H1 (cell line): Measurements from ENCODE around the gene CTDP1. TPM values are rescaled to one million over a fixed set of nuclear protein-coding genes. Genes with fewer than 3 reads are reported as not detected.

Experiments
- CTCF ChIA-PET: fragments of 300-600 bp; sonication (Branson Sonifier 250); formaldehyde crosslinking; loops from one replicate; lab custom pipeline; 2021; ENCODE audit not compliant: partially characterized antibody; lab: Charles Lee
- POLR2A ChIA-PET: fragments of 300-600 bp; sonication (Branson Sonifier 250); formaldehyde crosslinking; loops from one replicate; lab custom pipeline; 2021; ENCODE audit warnings: inconsistent platforms; ENCODE audit not compliant: partially characterized antibody; lab: Charles Lee
- DNase-seq, 2 experiments: peaks; one replicate each; pipeline versions ENCODE4 v3.0.0 to v3.0.0-alpha.2; 2010 to 2022; ENCODE audit warnings: low spot score in 2 of 2, low read depth in 1 of 2, mixed read lengths in 1 of 2
- FAIRE-seq: peaks from 2 replicates; lab custom pipeline; 2011; peaks lifted over from hg19 to GRCh38; lab: Jason Lieb, UNC
- H2AFZ ChIP-seq: 2 replicates; pipeline ENCODE4 v1.8.1; 2012; ENCODE audit warnings: low read length, inconsistent platforms
- H2AK5ac ChIP-seq: 2 replicates; pipeline ENCODE4 v1.6.1; 2013; ENCODE audit warnings: low read depth, low read length
- H2BK120ac ChIP-seq: replicated peaks from 2 replicates; pipeline ENCODE3; 2013; ENCODE audit warnings: low read depth, low read length, inconsistent platforms
- H2BK12ac ChIP-seq: 2 replicates; pipeline ENCODE4 v1.6.1; 2013; ENCODE audit warnings: low read depth, low read length
- H2BK15ac ChIP-seq: 2 replicates; pipeline ENCODE4 v1.6.1; 2013; ENCODE audit warnings: low read length
- H2BK20ac ChIP-seq: 2 replicates; pipeline ENCODE4 v1.6.1; 2013; ENCODE audit warnings: low read length
- H2BK5ac ChIP-seq: 2 replicates; pipeline ENCODE4 v1.6.1; 2013; ENCODE audit warnings: low read depth, low read length
- H3K14ac ChIP-seq: 2 replicates; pipeline ENCODE4 v1.6.1; 2013; ENCODE audit warnings: inconsistent platforms; ENCODE audit not compliant: insufficient read length
- H3K18ac ChIP-seq: 2 replicates; pipeline ENCODE4 v1.6.1; 2013; ENCODE audit warnings: low read length; ENCODE audit errors: extremely low read depth
- H3K23ac ChIP-seq: 2 replicates; pipeline ENCODE4 v1.6.1; 2013; ENCODE audit warnings: inconsistent platforms; ENCODE audit not compliant: insufficient read length
- H3K23me2 ChIP-seq: 2 replicates; pipeline ENCODE4 v1.6.1; 2013; ENCODE audit warnings: low read depth, low read length
- H3K27ac ChIP-seq: 2 replicates; pipeline ENCODE4 v1.6.1; 2011; ENCODE audit warnings: low read depth, low read length, inconsistent platforms
- H3K27me3 ChIP-seq, 4 experiments: replicated peaks in 1 of 4; 1 replicate in 1 of 4; 2 replicates in 3 of 4; pipeline versions ENCODE4 v1.6.1 to v1.8.1; 2011 to 2013; ENCODE audit warnings: low read length in 3 of 4, mild to moderate bottlenecking in 3 of 4, inconsistent platforms in 2 of 4, mixed read lengths in 2 of 4, moderate library complexity in 1 of 4; ENCODE audit not compliant: control insufficient read depth in 3 of 4, insufficient read depth in 3 of 4; ENCODE audit errors: extremely low read depth in 1 of 4
- H3K36me3 ChIP-seq, 4 experiments: 2 replicates each; pipeline versions ENCODE4 v1.6.1 to v1.8.1; 2011 to 2013; ENCODE audit warnings: mild to moderate bottlenecking in 4 of 4, low read length in 3 of 4, moderate library complexity in 2 of 4, control low read depth in 1 of 4, inconsistent platforms in 1 of 4; ENCODE audit not compliant: insufficient read depth in 4 of 4, control insufficient read depth in 2 of 4
- H3K4ac ChIP-seq: replicated peaks from 2 replicates; pipeline ENCODE3; 2013; ENCODE audit warnings: low read length, low read depth, mixed read lengths, inconsistent platforms; ENCODE audit not compliant: insufficient read length
- H3K4me1 ChIP-seq, 4 experiments: replicated peaks in 1 of 4; 1 replicate in 1 of 4; 2 replicates in 3 of 4; pipeline versions ENCODE4 v1.6.1 to v1.8.1; 2011 to 2013; ENCODE audit warnings: low read length in 3 of 4, inconsistent platforms in 2 of 4, mixed read lengths in 1 of 4; ENCODE audit not compliant: insufficient read depth in 4 of 4, control insufficient read depth in 3 of 4
- H3K4me2 ChIP-seq, 2 experiments: 2 replicates each; pipeline versions ENCODE4 v1.6.1 to v1.8.1; 2011 to 2013; ENCODE audit warnings: low read depth in 2 of 2, low read length in 2 of 2, control low read depth in 1 of 2, inconsistent platforms in 1 of 2, mild to moderate bottlenecking in 1 of 2; ENCODE audit not compliant: insufficient read depth in 1 of 2
- H3K4me3 ChIP-seq, 4 experiments: fragments of 200-600, 300-600 bp in 1 of 4; sonication (generic), shearing (Covaris generic), sonication (Bioruptor Twin) in 1 of 4; 2 replicates each; pipeline versions ENCODE4 v1.5.1 to v1.8.1; 2011 to 2016; ENCODE audit warnings: low read length in 4 of 4, low read depth in 3 of 4, control low read depth in 2 of 4, inconsistent platforms in 2 of 4, mild to moderate bottlenecking in 2 of 4, mixed read lengths in 1 of 4, moderate library complexity in 1 of 4; ENCODE audit not compliant: insufficient read depth in 2 of 4; ENCODE audit errors: extremely low read depth in 1 of 4
- H3K56ac ChIP-seq: replicated peaks from 2 replicates; pipeline ENCODE3; 2013; ENCODE audit warnings: low read depth, mild to moderate bottlenecking, mixed read lengths, low read length, inconsistent platforms; ENCODE audit not compliant: insufficient read length
- H3K79me1 ChIP-seq: 2 replicates; pipeline ENCODE4 v1.6.1; 2013; ENCODE audit warnings: low read depth, low read length, control low read depth
- H3K79me2 ChIP-seq, 2 experiments: 2 replicates each; pipeline versions ENCODE4 v1.6.1 to v1.8.1; 2012 to 2013; ENCODE audit warnings: low read length in 2 of 2, mild to moderate bottlenecking in 2 of 2, inconsistent platforms in 1 of 2; ENCODE audit not compliant: insufficient read depth in 2 of 2, control insufficient read depth in 1 of 2
- H3K9ac ChIP-seq, 4 experiments: replicated peaks in 1 of 4; 1 replicate in 1 of 4; 2 replicates in 3 of 4; pipeline versions ENCODE4 v1.6.1 to v1.8.1; 2011 to 2013; ENCODE audit warnings: low read depth in 3 of 4, low read length in 3 of 4, control low read depth in 2 of 4, mild to moderate bottlenecking in 2 of 4, moderate library complexity in 2 of 4, inconsistent platforms in 1 of 4; ENCODE audit errors: extremely low read depth in 1 of 4
- H3K9me3 ChIP-seq, 2 experiments: 2 replicates each; pipeline versions ENCODE4 v1.6.1 to v1.8.1; 2012 to 2013; ENCODE audit warnings: mild to moderate bottlenecking in 2 of 2, moderate library complexity in 2 of 2, control low read depth in 1 of 2, inconsistent platforms in 1 of 2, low read depth in 1 of 2, low read length in 1 of 2, mixed read lengths in 1 of 2; ENCODE audit not compliant: insufficient read depth in 2 of 2
- H4K20me1 ChIP-seq, 2 experiments: replicated peaks in 1 of 2; 2 replicates each; pipeline versions ENCODE3 to v1.8.1; 2011 to 2013; ENCODE audit warnings: inconsistent platforms in 2 of 2, low read length in 2 of 2, mild to moderate bottlenecking in 1 of 2; ENCODE audit not compliant: insufficient read depth in 2 of 2, control insufficient read depth in 1 of 2
- H4K5ac ChIP-seq: 2 replicates; pipeline ENCODE4 v1.6.1; 2013; ENCODE audit warnings: low read length, low read depth, mixed read lengths, inconsistent platforms; ENCODE audit not compliant: insufficient read length
- H4K8ac ChIP-seq: 2 replicates; pipeline ENCODE4 v1.8.0; 2013; ENCODE audit warnings: mild to moderate bottlenecking, moderate library complexity, low read length, inconsistent platforms; ENCODE audit not compliant: insufficient read depth; ENCODE audit errors: extremely low read depth
- H4K91ac ChIP-seq: replicated peaks from 2 replicates; pipeline ENCODE3; 2013; ENCODE audit warnings: low read length, mixed read lengths, inconsistent platforms; ENCODE audit not compliant: insufficient read length
- BACH1 ChIP-seq: IDR thresholded peaks from 2 replicates; pipeline ENCODE4 v1.6.1; 2012; ENCODE audit warnings: low read length, improper control_type of control experiment
- EZH2 ChIP-seq: fragments of 200-600 bp; sonication (generic); IDR thresholded peaks from 2 replicates; pipeline ENCODE4 v1.7.1; 2012; ENCODE audit warnings: low read depth, mild to moderate bottlenecking, moderate library complexity, low read length, inconsistent platforms; ENCODE audit not compliant: severe bottlenecking
- HDAC6 ChIP-seq: IDR thresholded peaks from one replicate; pipeline ENCODE4 v1.7.1; 2012; ENCODE audit warnings: low read depth, mild to moderate bottlenecking, inconsistent platforms, low read length, moderate library complexity
- KDM4A ChIP-seq: IDR thresholded peaks from one replicate; pipeline ENCODE4 v1.7.1; 2012; ENCODE audit warnings: low read depth, mild to moderate bottlenecking, moderate library complexity, low read length, inconsistent platforms; ENCODE audit not compliant: severe bottlenecking
- RAD21 ChIP-seq, 2 experiments: IDR thresholded peaks in 1 of 2; conservative IDR thresholded peaks in 1 of 2; 2 replicates each; pipeline ENCODE4 v1.6.1; 2011; ENCODE audit warnings: low read depth in 2 of 2, low read length in 2 of 2, improper control_type of control experiment in 1 of 2, inconsistent platforms in 1 of 2, mild to moderate bottlenecking in 1 of 2, moderate library complexity in 1 of 2
- RXRA ChIP-seq: IDR thresholded peaks from 2 replicates; pipeline ENCODE4 v1.6.1; 2011; ENCODE audit warnings: low read depth, mild to moderate bottlenecking, low read length, moderate library complexity; ENCODE audit not compliant: insufficient read depth
- SP1 ChIP-seq: IDR thresholded peaks from 2 replicates; pipeline ENCODE4 v1.6.1; 2011; ENCODE audit warnings: low read depth, low read length
- SRF ChIP-seq: IDR thresholded peaks from 2 replicates; pipeline ENCODE4 v1.6.1; 2011; ENCODE audit warnings: mild to moderate bottlenecking, low read depth, low read length, moderate library complexity
- ZNF274 ChIP-seq: IDR thresholded peaks from 2 replicates; pipeline ENCODE4 v1.7.0; 2012; ENCODE audit warnings: low read length, borderline replicate concordance; ENCODE audit errors: extremely low read depth
- WGBS, 2 experiments: shearing (Covaris generic) in 1 of 2; methylation state at CpG; one replicate each; pipeline versions ENCODE4 v1.1.6 to v1.1.7; 2013 to 2015; ENCODE audit warnings: low lambda C conversion rate in 2 of 2, mixed read lengths in 2 of 2, inconsistent platforms in 1 of 2, low coverage in 1 of 2, missing lambda C conversion rate in 1 of 2; ENCODE audit not compliant: insufficient replicate concordance in 2 of 2, insufficient coverage in 1 of 2, insufficient read length in 1 of 2; ENCODE audit errors: extremely low coverage in 1 of 2, missing lambda C conversion rate in 1 of 2; 5-methylcytosine and 5-hydroxymethylcytosine counted together
- polyA plus RNA-seq, 7 experiments: library from polyadenylated mRNA; depleted of rRNA in 3 of 7; stranded (reverse) in 5 of 7; unstranded in 2 of 7; fragments of >200 nt in 5 of 7; fragments of 200-250 nt in 2 of 7; gene quantifications; 1 replicate in 5 of 7; 2 replicates in 1 of 7; 4 replicates in 1 of 7; pipeline versions ENCODE4 v1.2.1 to v1.2.3, GENCODE V29; 2011 to 2013; ENCODE audit warnings: missing spikeins in 2 of 7, mixed read lengths in 2 of 7
- total RNA-seq: library from RNA; stranded (reverse); fragmentation: NEBNext Ultra II Directional; extraction: Animal tissue kit (Norgen Biotek cat#: 25700); gene quantifications from 2 replicates; pipeline ENCODE4 v1.2.1, GENCODE V29; 2021
- TF ChIP-seq, protein P1 (sequence below), 3 experiments: IDR thresholded peaks; 1 replicate in 2 of 3; 2 replicates in 1 of 3; pipeline versions ENCODE4 v1.5.1 to v1.6.1; 2011; ENCODE audit warnings: low read length in 3 of 3, mild to moderate bottlenecking in 3 of 3, inconsistent platforms in 2 of 3, low read depth in 1 of 3, moderate library complexity in 1 of 3; ENCODE audit not compliant: insufficient read depth in 1 of 3; ENCODE audit errors: control extremely low read depth in 1 of 3

Gene CTDP1
- total and polyA plus RNA-seq, 2 of the 8 experiments (the other 6 are each of a cell fraction or from before 2014, with no cell fraction given): 16.6 to 37.0 TPM

DNA sequence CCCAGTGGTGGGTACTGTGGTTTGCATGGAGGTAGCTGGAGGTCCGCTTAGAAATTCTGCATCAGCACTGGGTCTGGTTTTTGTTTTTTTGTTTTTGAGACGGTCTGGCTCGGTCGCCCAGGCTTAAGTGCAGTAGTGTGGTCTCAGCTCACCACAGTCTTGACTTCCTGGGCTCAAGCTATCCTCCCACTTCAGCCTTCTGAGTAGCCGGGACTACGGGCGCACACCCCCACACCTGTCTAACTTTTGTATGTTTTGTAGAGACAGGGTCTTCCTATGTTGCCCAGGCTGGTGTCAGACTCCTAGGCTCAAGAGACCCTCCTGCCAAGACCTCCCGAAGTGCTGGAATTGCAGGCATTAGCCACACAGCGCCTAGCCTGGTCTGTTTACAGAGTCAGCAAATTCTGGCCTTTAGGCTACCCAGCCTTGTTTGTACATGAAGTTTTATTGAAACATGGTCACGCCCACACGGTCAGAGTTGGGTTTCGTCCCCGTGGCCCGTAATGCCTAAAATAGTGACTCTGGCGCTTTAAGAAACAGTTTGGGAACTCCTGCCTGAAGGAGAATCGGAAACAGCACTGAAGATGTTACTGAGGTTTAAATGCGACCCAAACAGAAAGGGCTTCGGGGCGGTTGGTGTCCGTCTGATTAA is 32.7 kb downstream of the CTDP1 start:
- FAIRE-seq: no peak
- TF ChIP-seq ZNF274 (no peak), SRF (no peak), KDM4A (no peak), RXRA (no peak), HDAC6 (no peak), RAD21 (IDR thresholded peaks at IDR 0.05 in 1 of 2, conservative IDR thresholded peaks at IDR 0.05 in 1 of 2; ENCODE audit: low read depth in 2 of 2, low read length in 2 of 2) (no peak), EZH2 (no peak), BACH1 (no peak), SP1 (no peak)
- TF ChIP-seq, protein P1, sequence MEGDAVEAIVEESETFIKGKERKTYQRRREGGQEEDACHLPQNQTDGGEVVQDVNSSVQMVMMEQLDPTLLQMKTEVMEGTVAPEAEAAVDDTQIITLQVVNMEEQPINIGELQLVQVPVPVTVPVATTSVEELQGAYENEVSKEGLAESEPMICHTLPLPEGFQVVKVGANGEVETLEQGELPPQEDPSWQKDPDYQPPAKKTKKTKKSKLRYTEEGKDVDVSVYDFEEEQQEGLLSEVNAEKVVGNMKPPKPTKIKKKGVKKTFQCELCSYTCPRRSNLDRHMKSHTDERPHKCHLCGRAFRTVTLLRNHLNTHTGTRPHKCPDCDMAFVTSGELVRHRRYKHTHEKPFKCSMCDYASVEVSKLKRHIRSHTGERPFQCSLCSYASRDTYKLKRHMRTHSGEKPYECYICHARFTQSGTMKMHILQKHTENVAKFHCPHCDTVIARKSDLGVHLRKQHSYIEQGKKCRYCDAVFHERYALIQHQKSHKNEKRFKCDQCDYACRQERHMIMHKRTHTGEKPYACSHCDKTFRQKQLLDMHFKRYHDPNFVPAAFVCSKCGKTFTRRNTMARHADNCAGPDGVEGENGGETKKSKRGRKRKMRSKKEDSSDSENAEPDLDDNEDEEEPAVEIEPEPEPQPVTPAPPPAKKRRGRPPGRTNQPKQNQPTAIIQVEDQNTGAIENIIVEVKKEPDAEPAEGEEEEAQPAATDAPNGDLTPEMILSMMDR (IDR thresholded peaks at IDR 0.05; ENCODE audit: control extremely low read depth in 1 of 3, insufficient read depth in 1 of 3, low read depth in 1 of 3, low read length in 3 of 3): no peak

More for the DNA sequence above, 32.7 kb downstream of the CTDP1 start:
- H3K36me3 ChIP-seq: peaks cover under 1 to 29% (median 11%) of the 10 kb centered on the region in 4 experiments; a peak in 5 of 8 replicates
- H3K4me1 ChIP-seq: no peaks in the 10 kb centered on the region
- 96% methylated on average over 19 of the region's 20 CpGs; no CpG with 5 or more reads in 1 of the 2 experiments for WGBS, 2 experiments
- no peak overlapping the region for H4K5ac ChIP-seq
- H4K8ac ChIP-seq: peak overlapping the region; percentile 15; the same call in 1 of the 2 replicates
- no peak overlapping the region for H2BK12ac ChIP-seq
- H3K27me3 ChIP-seq: no peaks in the 10 kb centered on the region
- H3K23ac ChIP-seq: no peak overlapping the region
- CTCF ChIA-PET: interaction anchor here (0.8 kb wide), 1 partner anchor 9 kb away, joined by 3 read pairs; no protein-coding TSS in a partner anchor
- no peak overlapping the region for H4K91ac ChIP-seq
- H2AFZ ChIP-seq: no peak overlapping the region
- H3K9me3 ChIP-seq: no peaks in the 10 kb centered on the region
- no peaks in the 10 kb centered on the region; the same call in 1 of the 2 replicates for H3K79me1 ChIP-seq
- H3K4ac ChIP-seq: no peak overlapping the region
- no peak overlapping the region for H2BK120ac ChIP-seq
- H3K14ac ChIP-seq: no peak overlapping the region
- H3K4me2 ChIP-seq: no peak overlapping the region
- H3K18ac ChIP-seq: no peak overlapping the region
- no peak overlapping the region for H3K56ac ChIP-seq
- H3K27ac ChIP-seq: no peak overlapping the region
- no peaks in the 10 kb centered on the region for H3K23me2 ChIP-seq
- H2BK15ac ChIP-seq: no peak overlapping the region
- no peaks in the 10 kb centered on the region for H3K79me2 ChIP-seq
- peaks cover 0 to 2% of the 10 kb centered on the region in 2 experiments for H4K20me1 ChIP-seq
- peak overlapping the region in 1 of 4 experiments; percentile 18; a peak in 2 of 7 replicates for H3K9ac ChIP-seq
- no peak overlapping the region for H2BK5ac ChIP-seq
- no peak overlapping the region for H3K4me3 ChIP-seq
- no peak overlapping the region for H2AK5ac ChIP-seq
- POLR2A ChIA-PET: no interaction called here
- H2BK20ac ChIP-seq: no peak overlapping the region
- no peak for DNase-seq
